Lower leg skin (tissue), 4 donors: ENCODE measurements around the gene TNFAIP2. TPM values are rescaled to one million over a fixed set of nuclear protein-coding genes. Genes with fewer than 3 reads are reported as not detected.

Experiments
- DNase-seq, 2 donors: peaks; one replicate each; pipeline ENCODE4 v3.0.0-alpha.2; 2019; ENCODE audit warnings: low spot score in 2 of 2
- H3K4me3 ChIP-seq: fragments of 200-600 bp; sonication (generic); 2 replicates; pipeline ENCODE4 v1.5.1; 2017; ENCODE audit warnings: mild to moderate bottlenecking, low read depth; ENCODE audit not compliant: poor library complexity, severe bottlenecking
- CTCF ChIP-seq, 3 donors: fragments of 450-650 bp; IDR thresholded peaks; one replicate each; pipeline ENCODE4 v1.5.1; 2016; ENCODE audit warnings: antibody characterized with exemption in 3 of 3, mild to moderate bottlenecking in 3 of 3, moderate library complexity in 2 of 3
- POLR2A ChIP-seq, 2 donors: fragments of 450-650 bp; IDR thresholded peaks; one replicate each; pipeline ENCODE4 v1.6.1; 2016 to 2017; ENCODE audit warnings: antibody characterized with exemption in 2 of 2, mild to moderate bottlenecking in 1 of 2, moderate library complexity in 1 of 2
- WGBS, 2 donors: methylation state at CpG; one replicate each; pipeline ENCODE4 v1.1.5; 2018; 5-methylcytosine and 5-hydroxymethylcytosine counted together
- intact Hi-C: fragments of 100-400 bp; cut with DNase I; formaldehyde crosslinking; loops from one replicate; pipeline ENCODE4 v1.15.0; 2023; ENCODE audit warnings: low total_unique reads
- total RNA-seq, 4 donors: library from RNA; depleted of rRNA; stranded (reverse); fragments of >200 nt; gene quantifications; one replicate each; pipeline ENCODE4 v1.1.0, GENCODE V29; 2016

TNFAIP2 gene
- total RNA-seq, 4 donors from 2014 or later: 8.2 to 33.6 (median 20.3) TPM

GRCh38 chr14:103129301-103130016 is 6.2 kb downstream of the TNFAIP2 start:
- 69 to 85% methylated on average over 12 of the region's 12 CpGs for WGBS, 2 donors
- DNase-seq: no peak
- intact Hi-C loops: no loop called here
- H3K4me3 ChIP-seq: no peak overlapping the region
- TF ChIP-seq CTCF (IDR thresholded peaks at IDR 0.05): no peak
- no peak for TF ChIP-seq POLR2A (IDR thresholded peaks at IDR 0.05)

GRCh38 chr14:103130017-103130764 is 6.9 kb downstream of the TNFAIP2 start:
- 90 to 94% methylated on average over 12 to 26 of the region's 26 CpGs for whole genome bisulfite sequencing, 2 donors
- H3K4me3 ChIP-seq: no peak overlapping the region
- TF ChIP-seq CTCF (IDR thresholded peaks at IDR 0.05): no peak
- TF ChIP-seq POLR2A (IDR thresholded peaks at IDR 0.05): no peak
- intact Hi-C loops: no loop called here
- peak in 1 of 2 donors; percentile 84 for DNase-seq

DNA sequence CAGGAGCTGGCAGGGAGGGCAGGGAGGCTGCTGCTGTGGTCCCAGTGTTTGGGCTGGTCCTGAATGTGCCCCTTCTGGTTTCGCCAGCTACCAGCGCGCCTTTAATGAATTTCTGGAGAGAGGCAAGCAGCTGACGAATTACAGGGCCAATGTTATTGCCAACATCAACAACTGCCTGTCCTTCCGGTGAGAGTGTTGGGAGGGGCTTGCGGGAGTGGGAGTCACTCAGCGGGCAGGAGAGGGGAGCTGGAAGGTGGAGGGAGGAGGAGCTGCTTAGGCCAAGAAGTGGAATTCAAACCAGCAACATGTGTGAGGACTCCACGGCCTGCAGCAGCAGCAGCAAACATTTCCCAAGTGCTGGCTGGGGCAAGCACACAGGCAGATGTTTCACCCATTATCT is 7.7 kb downstream of the TNFAIP2 start:
- intact Hi-C loops: no loop called here
- TF ChIP-seq POLR2A (IDR thresholded peaks at IDR 0.05) (no peak), CTCF (IDR thresholded peaks at IDR 0.05) (no peak)
- no peak overlapping the region for H3K4me3 ChIP-seq
- 40 to 52% methylated on average over 8 of the region's 8 CpGs for WGBS, 2 donors
- peak in 1 of 2 donors; percentile 88 for DNase-seq

- no peak for TF ChIP-seq CTCF (IDR thresholded peaks at IDR 0.05)
- no peak for TF ChIP-seq POLR2A (IDR thresholded peaks at IDR 0.05)
- no peak for DNase-seq
- 88% methylated on average over 9 of the region's 9 CpGs for WGBS, 2 donors
- no peak overlapping the region for H3K4me3 ChIP-seq
- intact Hi-C loops: no loop called here
These were observed 8.3 kb downstream of the TNFAIP2 start for GRCh38 chr14:103131580-103131979.

DNA sequence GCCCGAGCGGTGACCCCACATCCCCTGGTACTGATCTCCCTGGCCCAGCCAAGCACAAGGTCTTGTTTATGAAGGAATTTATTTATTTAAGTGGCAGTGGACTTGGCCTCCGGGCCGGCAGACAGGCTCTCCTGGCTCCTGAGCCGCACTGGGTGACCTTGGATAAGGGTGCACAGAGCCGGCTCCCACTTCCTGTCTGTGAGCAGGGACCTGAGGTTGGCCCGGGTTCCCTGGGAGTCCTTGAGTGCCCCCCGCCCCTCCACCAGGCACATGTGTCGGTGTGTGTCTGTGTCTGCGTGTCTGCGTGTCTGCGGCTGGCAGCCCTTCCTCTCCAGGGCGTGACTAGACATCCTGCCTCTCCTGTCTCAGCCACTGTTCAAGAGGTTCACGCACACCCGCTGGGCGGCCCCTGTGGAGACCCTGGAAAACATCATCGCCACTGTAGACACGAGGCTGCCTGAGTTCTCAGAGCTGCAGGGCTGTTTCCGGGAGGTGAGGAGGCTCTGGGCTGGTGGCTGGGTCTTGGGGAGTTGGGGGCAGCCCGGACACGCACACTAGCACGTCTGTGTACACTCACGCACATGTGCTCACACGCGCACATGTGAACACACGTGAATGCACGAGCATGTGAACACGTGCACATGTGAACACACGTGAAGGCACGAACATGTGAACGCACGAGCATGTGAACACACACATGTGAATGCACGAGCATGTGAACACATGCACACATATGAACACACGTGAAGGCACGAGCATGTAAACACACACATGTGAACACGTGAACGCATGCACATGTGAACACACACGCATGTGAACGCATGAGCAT is 9.3 kb downstream of the TNFAIP2 start:
- TF ChIP-seq POLR2A (IDR thresholded peaks at IDR 0.05): no peak
- TF ChIP-seq CTCF (IDR thresholded peaks at IDR 0.05): no peak
- intact Hi-C loops: no loop called here
- H3K4me3 ChIP-seq: no peak overlapping the region
- DNase-seq: no peak
- 83 to 85% methylated on average over 28 to 38 of the region's 39 CpGs for WGBS, 2 donors
